WTC11 (cell line): ENCODE data around the gene NTSR1.

Experiments used
- CTCF ChIP-seq: fragments of 200-600 bp; IDR thresholded peaks from 2 replicates; pipeline ENCODE4 v1.8.0; 2022; ENCODE audit warnings: antibody characterized with exemption
- E2F1 ChIP-seq: sonication (generic); formaldehyde crosslinking; IDR thresholded peaks from 2 replicates; pipeline ENCODE4 v1.8.0; 2022; ENCODE audit warnings: mild to moderate bottlenecking, missing genetic modification reagents
- MXD4 ChIP-seq: fragments of 250-450 bp; sonication (Bioruptor Pico); IDR thresholded peaks from 2 replicates; pipeline ENCODE4 v1.8.0; 2021; ENCODE audit warnings: mild to moderate bottlenecking, moderate library complexity, borderline replicate concordance
- MYBL2 ChIP-seq: sonication (generic); formaldehyde crosslinking; IDR thresholded peaks from 2 replicates; pipeline ENCODE4 v1.8.1; 2023; ENCODE audit warnings: mild to moderate bottlenecking, moderate library complexity, missing genetic modification reagents
- TEAD1 ChIP-seq: sonication (generic); formaldehyde crosslinking; IDR thresholded peaks from 2 replicates; pipeline ENCODE4 v1.8.0; 2022; ENCODE audit warnings: mild to moderate bottlenecking, missing genetic modification reagents
- USF2 ChIP-seq: sonication (generic); formaldehyde crosslinking; IDR thresholded peaks from 2 replicates; pipeline ENCODE4 v1.8.1; 2023; ENCODE audit warnings: mild to moderate bottlenecking, missing genetic modification reagents, moderate library complexity
- ZNF121 ChIP-seq: sonication (generic); formaldehyde crosslinking; IDR thresholded peaks from 2 replicates; pipeline ENCODE4 v1.8.0; 2023; ENCODE audit warnings: missing genetic modification reagents
- ZNF423 ChIP-seq: fragments of 250-450 bp; sonication (Bioruptor Pico); IDR thresholded peaks from 2 replicates; pipeline ENCODE4 v2.1.2; 2022; ENCODE audit warnings: mild to moderate bottlenecking, moderate library complexity
- TF ChIP-seq, protein P1 (sequence below): sonication (generic); formaldehyde crosslinking; IDR thresholded peaks from 2 replicates; pipeline ENCODE4 v1.8.1; 2022; ENCODE audit warnings: low read depth, missing genetic modification reagents, borderline replicate concordance

GRCh38 chr20:62744741-62745191 is 36.1 kb downstream of the NTSR1 start:
- TF ChIP-seq TEAD1 (CRISPR knock-in tag) = no peak
- TF ChIP-seq CTCF = no peak
- no peak for TF ChIP-seq E2F1
- TF ChIP-seq, protein P1, sequence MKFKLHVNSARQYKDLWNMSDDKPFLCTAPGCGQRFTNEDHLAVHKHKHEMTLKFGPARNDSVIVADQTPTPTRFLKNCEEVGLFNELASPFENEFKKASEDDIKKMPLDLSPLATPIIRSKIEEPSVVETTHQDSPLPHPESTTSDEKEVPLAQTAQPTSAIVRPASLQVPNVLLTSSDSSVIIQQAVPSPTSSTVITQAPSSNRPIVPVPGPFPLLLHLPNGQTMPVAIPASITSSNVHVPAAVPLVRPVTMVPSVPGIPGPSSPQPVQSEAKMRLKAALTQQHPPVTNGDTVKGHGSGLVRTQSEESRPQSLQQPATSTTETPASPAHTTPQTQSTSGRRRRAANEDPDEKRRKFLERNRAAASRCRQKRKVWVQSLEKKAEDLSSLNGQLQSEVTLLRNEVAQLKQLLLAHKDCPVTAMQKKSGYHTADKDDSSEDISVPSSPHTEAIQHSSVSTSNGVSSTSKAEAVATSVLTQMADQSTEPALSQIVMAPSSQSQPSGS (CRISPR knock-in tag) = no peak
- TF ChIP-seq MXD4 (CRISPR knock-in tag) = no peak
- no peak for TF ChIP-seq MYBL2
- TF ChIP-seq USF2 (CRISPR knock-in tag) = no peak
- no peak for TF ChIP-seq ZNF423 (CRISPR knock-in tag)
- no peak for TF ChIP-seq ZNF121 (CRISPR knock-in tag)
